B cell (primary cell): Measurements from ENCODE around the gene ASIC3.

Experiments
- CTCF ChIP-seq: fragments of 200-600 bp; IDR thresholded peaks from one replicate; pipeline ENCODE4 v1.8.0; 2022; ENCODE audit warnings: antibody characterized with exemption, mild to moderate bottlenecking
- EZH2 ChIP-seq: IDR thresholded peaks from 2 replicates; pipeline ENCODE4 v1.6.1; 2012; ENCODE audit warnings: borderline replicate concordance, low read depth, mild to moderate bottlenecking, moderate library complexity, low read length; ENCODE audit not compliant: insufficient read depth, poor library complexity, severe bottlenecking

- TF ChIP-seq CTCF (no peak), EZH2 (no peak)
These were observed 21.7 kb downstream of the ASIC3 start for GRCh38 chr7:151069841-151070573.
